ENCODE data around the gene KLK14. TPM values are rescaled to one million over a fixed set of nuclear protein-coding genes. Genes with fewer than 3 reads are reported as not detected.

KLK14 gene
- total RNA-seq, 2 experiments from 2014 or later: 0.22 TPM; not detected in 1

DNA sequence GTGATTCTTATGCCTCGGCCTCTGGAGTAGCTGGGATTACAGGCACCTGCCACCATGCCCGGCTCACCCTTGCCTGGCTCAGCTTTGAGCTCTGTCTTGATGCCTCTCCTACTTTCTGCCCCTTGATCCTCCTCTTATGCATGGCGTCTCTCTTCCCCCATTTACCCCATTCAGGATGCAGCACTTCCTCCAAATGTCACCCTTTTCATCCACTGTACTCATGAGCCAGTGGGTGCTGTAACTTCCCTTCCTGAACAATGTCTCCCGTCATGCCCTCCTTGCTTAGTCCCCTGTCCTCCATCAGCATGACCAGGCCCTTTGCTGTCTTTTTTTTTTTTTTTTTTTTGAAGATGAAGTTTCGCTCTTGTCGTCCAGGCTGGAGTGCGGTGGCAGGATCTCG lies 38.6 kb upstream of the KLK14 start:
- Histone ChIP-seq H3K36me3 (ENCODE audit: insufficient read depth, low read length) (no peaks in the 10 kb centered on the region), H3K4me1 (ENCODE audit: insufficient read depth, low read length) (peaks cover 70% of the 10 kb centered on the region), H3K27me3 (ENCODE audit: control insufficient read depth in 1 of 2, insufficient read depth in 2 of 2, low read length in 2 of 2) (no peaks in the 10 kb centered on the region), H3K4me3 (ENCODE audit: low read length) (no peak overlapping the region), H3K9me3 (ENCODE audit: control insufficient read depth in 1 of 2, insufficient read depth in 1 of 2, low read length in 2 of 2) (peaks cover 0 to 8% of the 10 kb centered on the region in 2 experiments), H3K27ac (ENCODE audit: low read depth in 1 of 2, low read length in 2 of 2) (no peak overlapping the region)
- intact Hi-C loops (cut with DNase I, micrococcal nuclease): loop anchor here in 1 of 2 experiments (5.0 kb wide), 1 partner anchor 36 kb away; no protein-coding TSS in a partner anchor
- ChIA-PET POLR2A (no interaction called here), CTCF (no interaction called here)
- Mint-ChIP-seq H3K4me1 (ENCODE audit: low read depth) (peaks cover 76% of the 10 kb centered on the region), H3K4me3 (peak overlapping the region; percentile 15), H3K27me3 (no peaks in the 10 kb centered on the region), H3K9me3 (peaks cover 2% of the 10 kb centered on the region), H3K36me3 (ENCODE audit: low read depth) (peaks cover 4% of the 10 kb centered on the region), H3K27ac (peak overlapping the region; percentile 71)
- TF ChIP-seq, protein P1, sequence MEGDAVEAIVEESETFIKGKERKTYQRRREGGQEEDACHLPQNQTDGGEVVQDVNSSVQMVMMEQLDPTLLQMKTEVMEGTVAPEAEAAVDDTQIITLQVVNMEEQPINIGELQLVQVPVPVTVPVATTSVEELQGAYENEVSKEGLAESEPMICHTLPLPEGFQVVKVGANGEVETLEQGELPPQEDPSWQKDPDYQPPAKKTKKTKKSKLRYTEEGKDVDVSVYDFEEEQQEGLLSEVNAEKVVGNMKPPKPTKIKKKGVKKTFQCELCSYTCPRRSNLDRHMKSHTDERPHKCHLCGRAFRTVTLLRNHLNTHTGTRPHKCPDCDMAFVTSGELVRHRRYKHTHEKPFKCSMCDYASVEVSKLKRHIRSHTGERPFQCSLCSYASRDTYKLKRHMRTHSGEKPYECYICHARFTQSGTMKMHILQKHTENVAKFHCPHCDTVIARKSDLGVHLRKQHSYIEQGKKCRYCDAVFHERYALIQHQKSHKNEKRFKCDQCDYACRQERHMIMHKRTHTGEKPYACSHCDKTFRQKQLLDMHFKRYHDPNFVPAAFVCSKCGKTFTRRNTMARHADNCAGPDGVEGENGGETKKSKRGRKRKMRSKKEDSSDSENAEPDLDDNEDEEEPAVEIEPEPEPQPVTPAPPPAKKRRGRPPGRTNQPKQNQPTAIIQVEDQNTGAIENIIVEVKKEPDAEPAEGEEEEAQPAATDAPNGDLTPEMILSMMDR (IDR thresholded peaks at IDR 0.05): no peak
- DNase-seq (peak in 2 of 14 experiments; percentile 51 to 58), ATAC-seq (ENCODE audit: poor library complexity) (no peak)

DNA sequence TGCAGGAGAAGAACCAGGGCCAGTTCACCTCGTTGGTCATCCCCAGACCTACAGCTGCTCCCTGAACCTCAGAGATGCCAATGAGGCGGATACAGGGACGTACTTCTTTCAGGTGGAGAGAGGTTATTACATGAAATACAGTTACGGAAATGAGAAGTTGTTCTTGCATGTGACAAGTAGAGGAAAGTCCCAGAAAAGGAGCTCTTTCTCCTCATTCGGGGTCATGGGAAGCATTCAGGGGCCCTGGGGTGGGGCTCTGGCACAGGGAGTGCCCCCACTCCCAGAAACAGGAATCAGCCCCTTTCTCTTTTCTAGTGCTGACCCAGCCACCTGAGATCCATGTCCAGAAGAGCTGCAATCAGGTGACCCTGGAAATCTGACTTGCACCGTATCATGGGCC lies 37.5 kb upstream of the KLK14 start:
- TF ChIP-seq, protein P1 (IDR thresholded peaks at IDR 0.05): no peak
- POLR2A ChIA-PET: interaction anchor here (1.0 kb wide), 1 partner anchor 10 kb away, joined by 3 read pairs; no protein-coding TSS in a partner anchor
- CTCF ChIA-PET: no interaction called here
- no peak overlapping the region for H3K27ac Mint-ChIP-seq
- H3K27me3 ChIP-seq (ENCODE audit: control insufficient read depth in 1 of 2, insufficient read depth in 2 of 2, low read length in 2 of 2): no peaks in the 10 kb centered on the region
- peaks cover 0 to 8% of the 10 kb centered on the region in 2 experiments for H3K9me3 ChIP-seq (ENCODE audit: control insufficient read depth in 1 of 2, insufficient read depth in 1 of 2, low read length in 2 of 2)
- no peak overlapping the region for H3K4me3 Mint-ChIP-seq
- H3K4me1 ChIP-seq (ENCODE audit: insufficient read depth, low read length): peaks cover 70% of the 10 kb centered on the region
- H3K9me3 Mint-ChIP-seq: peaks cover 2% of the 10 kb centered on the region
- peaks cover 4% of the 10 kb centered on the region for H3K36me3 Mint-ChIP-seq (ENCODE audit: low read depth)
- H3K27ac ChIP-seq (ENCODE audit: low read depth in 1 of 2, low read length in 2 of 2): no peak overlapping the region
- no peaks in the 10 kb centered on the region for H3K36me3 ChIP-seq (ENCODE audit: insufficient read depth, low read length)
- intact Hi-C loops (cut with DNase I, micrococcal nuclease): loop anchor here in 1 of 2 experiments (5.0 kb wide), 1 partner anchor 37 kb away; no protein-coding TSS in a partner anchor
- H3K4me1 Mint-ChIP-seq (ENCODE audit: low read depth): peaks cover 75% of the 10 kb centered on the region
- no peak overlapping the region for H3K4me3 ChIP-seq (ENCODE audit: low read length)
- H3K27me3 Mint-ChIP-seq: no peaks in the 10 kb centered on the region
- no peak for DNase-seq
- no peak for ATAC-seq (ENCODE audit: poor library complexity)

DNA sequence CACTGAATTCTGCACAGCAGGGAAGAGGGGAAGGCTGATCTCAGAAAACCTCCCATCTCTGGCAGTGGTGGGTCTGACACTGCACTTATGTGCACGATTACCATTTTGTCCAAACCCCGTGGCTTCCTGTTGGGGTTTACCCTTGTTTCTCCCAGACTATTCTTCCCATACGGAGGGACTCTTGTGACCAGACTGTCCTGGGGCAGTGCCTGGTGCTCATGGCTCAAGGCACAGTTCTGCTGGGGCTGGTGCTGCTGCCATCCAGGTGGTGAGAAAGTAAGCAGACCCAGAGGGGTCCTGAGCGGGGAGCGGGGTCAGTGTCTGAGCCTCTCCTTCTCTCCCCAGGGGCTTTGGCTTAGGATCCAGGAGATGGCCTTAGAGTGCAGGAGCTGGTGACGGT lies 36.9 kb upstream of the KLK14 start:
- H3K9me3 ChIP-seq (ENCODE audit: control insufficient read depth in 1 of 2, insufficient read depth in 1 of 2, low read length in 2 of 2): peaks cover 0 to 8% of the 10 kb centered on the region in 2 experiments
- Mint-ChIP-seq H3K27ac (no peak overlapping the region), H3K4me1 (ENCODE audit: low read depth) (peaks cover 69% of the 10 kb centered on the region), H3K27me3 (no peaks in the 10 kb centered on the region), H3K9me3 (peaks cover 2% of the 10 kb centered on the region), H3K4me3 (no peak overlapping the region), H3K36me3 (ENCODE audit: low read depth) (peaks cover 4% of the 10 kb centered on the region)
- H3K36me3 ChIP-seq (ENCODE audit: insufficient read depth, low read length): no peaks in the 10 kb centered on the region
- peaks cover 70% of the 10 kb centered on the region for H3K4me1 ChIP-seq (ENCODE audit: insufficient read depth, low read length)
- no peak overlapping the region for H3K27ac ChIP-seq (ENCODE audit: low read depth in 1 of 2, low read length in 2 of 2)
- intact Hi-C loops (cut with DNase I, micrococcal nuclease): loop anchor here in 1 of 2 experiments (5.0 kb wide), 1 partner anchor 38 kb away; no protein-coding TSS in a partner anchor
- H3K4me3 ChIP-seq (ENCODE audit: low read length): no peak overlapping the region
- ChIA-PET POLR2A (interaction anchor here (1.0 kb wide), 1 partner anchor 9 kb away, joined by 3 read pairs; no protein-coding TSS in a partner anchor), CTCF (no interaction called here)
- H3K27me3 ChIP-seq (ENCODE audit: control insufficient read depth in 1 of 2, insufficient read depth in 2 of 2, low read length in 2 of 2): no peaks in the 10 kb centered on the region
- no peak for ATAC-seq (ENCODE audit: poor library complexity)
- DNase-seq: no peak
- TF ChIP-seq, protein P1 (IDR thresholded peaks at IDR 0.05): no peak

Measured in CD4-positive, alpha-beta T cell (primary cell).